Measurements from ENCODE around the gene VSTM4.

Gene VSTM4

DNA sequence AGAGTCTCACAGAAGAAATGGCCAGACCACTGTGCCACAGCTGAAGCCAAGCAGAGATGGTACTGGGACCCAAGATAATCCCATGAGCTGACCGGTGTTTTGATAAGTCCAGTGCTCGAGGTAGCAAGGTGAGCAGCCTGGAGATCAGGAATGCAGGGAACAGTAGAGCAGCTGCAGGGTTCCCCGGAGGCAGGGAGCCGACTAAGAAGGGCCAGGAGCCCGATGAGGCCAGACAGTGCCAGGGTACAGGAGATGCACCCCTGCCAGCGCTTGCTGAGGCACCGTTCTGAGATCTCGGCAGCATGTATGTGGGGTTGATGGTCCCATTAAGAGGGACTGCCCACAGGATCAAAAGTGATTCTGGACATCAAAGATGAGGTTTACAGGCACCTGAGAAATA is 47.1 kb downstream of the VSTM4 start:
- no peak for DNase-seq

- no peak for DNase-seq
These were observed 48.2 kb downstream of the VSTM4 start for GRCh38 chr10:49066944-49067730.

GRCh38 chr10:49062229-49062628 is 53.1 kb downstream of the VSTM4 start:
- no peak for DNase-seq

DNA sequence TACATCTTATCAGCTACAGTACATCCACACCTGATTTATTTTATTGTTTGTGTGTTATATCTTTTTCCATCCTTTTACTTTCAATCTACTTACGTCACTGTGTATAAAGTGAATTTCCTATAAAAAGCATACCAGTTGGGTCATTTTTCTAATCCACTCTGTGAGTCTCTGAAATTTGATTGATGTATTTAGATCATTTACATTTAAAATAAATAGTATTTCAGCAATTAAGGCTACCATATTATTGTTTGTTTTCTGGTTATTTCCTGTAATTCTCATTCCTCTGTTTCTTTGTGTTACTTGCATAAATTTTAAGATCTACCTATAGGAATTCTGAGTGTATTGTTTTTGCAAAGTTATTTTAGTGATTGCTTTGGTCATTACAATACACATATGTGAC is 53.7 kb downstream of the VSTM4 start:
- no peak for DNase-seq

- no peak for DNase-seq
These were observed 56.7 kb downstream of the VSTM4 start for GRCh38 chr10:49058463-49059255.

GRCh38 chr10:49057231-49057880 is 58.0 kb downstream of the VSTM4 start:
- DNase-seq: no peak

DNA sequence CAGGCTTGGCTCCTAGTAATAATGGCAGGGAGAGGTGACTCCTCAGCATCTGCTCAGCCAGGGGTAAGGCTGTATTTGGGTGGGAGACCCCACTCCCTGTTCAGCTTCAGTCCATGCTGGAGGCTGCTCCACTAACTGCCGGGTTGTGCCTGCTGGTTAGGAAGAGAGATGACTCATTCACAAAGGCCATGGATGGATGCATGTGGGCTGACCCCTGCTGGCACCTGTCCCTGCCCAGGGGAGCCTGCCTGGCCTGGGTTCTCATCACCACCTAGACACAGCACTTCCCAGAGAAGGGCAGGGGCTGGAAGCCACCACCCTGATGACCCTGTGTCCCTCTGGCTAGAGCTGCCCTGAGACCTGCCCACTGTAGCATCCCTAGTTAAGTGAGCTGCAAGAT is 59.0 kb downstream of the VSTM4 start:
- no peak for DNase-seq

DNA sequence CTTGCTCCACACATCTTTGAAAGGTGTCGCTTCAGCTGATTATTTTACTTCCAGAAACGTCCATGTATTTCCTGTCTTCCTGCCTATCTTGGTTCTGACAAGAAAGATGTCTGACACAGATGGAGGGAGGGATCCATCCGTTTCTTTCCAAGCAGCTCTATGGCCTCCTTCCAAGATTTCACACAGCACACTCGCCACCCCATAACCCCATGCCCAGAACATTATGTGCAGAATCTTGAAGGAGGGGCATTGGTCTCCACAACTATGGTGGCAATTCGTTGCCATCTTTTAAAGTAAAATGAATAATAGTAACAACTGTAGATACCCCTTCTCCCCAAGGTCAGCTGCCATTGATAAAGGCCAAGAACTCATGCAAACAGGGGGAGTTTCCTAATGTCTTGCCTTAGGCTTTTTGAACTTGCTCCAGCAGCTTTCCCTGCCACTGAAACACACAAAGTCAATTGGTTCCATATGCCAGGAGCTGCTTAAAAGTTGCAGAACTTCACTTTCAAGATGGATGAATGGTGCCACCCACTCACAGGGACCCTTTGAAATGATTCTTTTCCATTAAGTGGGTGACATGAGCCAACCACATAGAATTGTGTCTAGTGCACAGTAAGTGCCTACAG is 60.0 kb downstream of the VSTM4 start:
- DNase-seq: no peak

DNA sequence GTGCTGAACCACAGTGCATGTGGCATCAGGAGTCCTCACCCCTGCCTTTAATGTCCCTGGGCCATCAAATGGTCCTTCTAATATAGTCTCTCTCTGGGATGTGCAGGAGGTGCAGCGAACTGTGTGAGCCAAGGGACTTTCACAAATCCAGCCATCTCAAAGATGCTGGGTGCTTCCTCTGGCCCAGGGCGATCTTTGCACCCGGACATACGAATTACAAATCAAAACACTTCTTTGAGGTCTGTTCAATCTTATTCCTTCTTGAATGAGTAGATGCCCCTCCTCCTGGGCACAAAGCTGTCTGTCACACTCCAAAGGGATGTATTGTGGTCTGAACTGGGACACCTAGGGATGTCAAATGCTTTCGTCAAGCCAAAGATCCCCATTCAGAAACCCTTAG is 60.6 kb downstream of the VSTM4 start:
- no peak for DNase-seq

- DNase-seq: no peak
These were observed 61.2 kb downstream of the VSTM4 start for GRCh38 chr10:49053998-49054692.

GRCh38 chr10:49053053-49053997 is 62.0 kb downstream of the VSTM4 start:
- peak; percentile 60 for DNase-seq

DNA sequence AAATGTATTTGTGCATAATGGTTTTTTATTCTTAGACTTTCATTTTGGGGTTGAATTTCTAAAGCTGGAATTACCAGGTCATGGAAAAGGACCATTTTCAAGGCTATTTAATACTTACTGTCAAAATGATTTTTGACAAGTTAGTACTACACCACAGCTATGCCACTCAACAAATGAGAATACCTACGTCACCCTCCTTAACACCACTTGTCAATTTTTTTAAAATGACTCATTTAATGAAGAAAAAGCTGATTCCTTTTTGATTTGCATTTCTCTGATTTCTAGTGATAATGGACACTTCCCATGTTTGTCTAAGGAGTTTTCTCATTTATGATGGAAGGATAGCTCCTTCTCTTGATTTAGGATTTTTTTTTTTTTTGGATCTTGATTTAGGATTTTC is 63.3 kb downstream of the VSTM4 start:
- DNase-seq: no peak

GRCh38 chr10:49050906-49051305 is 64.4 kb downstream of the VSTM4 start:
- no peak for DNase-seq

DNA sequence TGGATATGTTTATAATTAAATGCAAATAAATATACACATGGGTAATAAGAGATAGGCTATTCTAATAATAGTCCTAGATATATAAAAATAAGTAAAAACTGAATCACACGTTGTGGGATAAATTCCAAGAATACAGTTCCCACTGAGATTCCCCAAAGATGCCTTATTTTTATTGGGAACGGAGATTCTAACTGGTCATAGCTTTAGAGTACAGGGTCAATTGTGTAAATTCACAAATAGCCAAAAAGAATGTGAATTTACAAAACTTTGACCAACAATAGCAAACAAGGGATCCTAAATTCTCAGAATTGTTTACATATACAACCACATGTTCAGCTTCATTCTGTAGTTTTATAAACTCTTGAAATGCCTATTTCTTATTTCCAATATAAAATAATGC is 65.0 kb downstream of the VSTM4 start:
- no peak for DNase-seq

DNA sequence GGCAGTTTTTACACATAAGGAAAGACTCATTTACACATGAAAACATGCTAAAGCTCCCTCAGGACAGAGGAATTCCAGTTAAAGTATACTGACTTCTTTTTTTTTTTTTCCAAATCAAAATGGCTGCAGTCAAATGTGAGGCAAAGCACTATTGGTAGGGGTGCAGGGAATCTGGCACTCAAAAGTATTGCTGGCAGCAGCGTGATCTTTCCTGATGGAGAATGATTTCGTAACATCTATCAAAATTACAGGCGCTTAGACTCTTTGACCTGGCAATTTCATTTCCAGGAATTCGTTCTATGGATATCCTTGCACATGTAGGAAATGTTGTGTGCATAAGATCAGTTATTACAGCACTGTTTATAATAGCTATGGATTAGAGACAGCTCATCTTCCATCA is 65.7 kb downstream of the VSTM4 start:
- no peak for DNase-seq

GRCh38 chr10:49047128-49047639 is 68.1 kb downstream of the VSTM4 start:
- no peak for DNase-seq

DNA sequence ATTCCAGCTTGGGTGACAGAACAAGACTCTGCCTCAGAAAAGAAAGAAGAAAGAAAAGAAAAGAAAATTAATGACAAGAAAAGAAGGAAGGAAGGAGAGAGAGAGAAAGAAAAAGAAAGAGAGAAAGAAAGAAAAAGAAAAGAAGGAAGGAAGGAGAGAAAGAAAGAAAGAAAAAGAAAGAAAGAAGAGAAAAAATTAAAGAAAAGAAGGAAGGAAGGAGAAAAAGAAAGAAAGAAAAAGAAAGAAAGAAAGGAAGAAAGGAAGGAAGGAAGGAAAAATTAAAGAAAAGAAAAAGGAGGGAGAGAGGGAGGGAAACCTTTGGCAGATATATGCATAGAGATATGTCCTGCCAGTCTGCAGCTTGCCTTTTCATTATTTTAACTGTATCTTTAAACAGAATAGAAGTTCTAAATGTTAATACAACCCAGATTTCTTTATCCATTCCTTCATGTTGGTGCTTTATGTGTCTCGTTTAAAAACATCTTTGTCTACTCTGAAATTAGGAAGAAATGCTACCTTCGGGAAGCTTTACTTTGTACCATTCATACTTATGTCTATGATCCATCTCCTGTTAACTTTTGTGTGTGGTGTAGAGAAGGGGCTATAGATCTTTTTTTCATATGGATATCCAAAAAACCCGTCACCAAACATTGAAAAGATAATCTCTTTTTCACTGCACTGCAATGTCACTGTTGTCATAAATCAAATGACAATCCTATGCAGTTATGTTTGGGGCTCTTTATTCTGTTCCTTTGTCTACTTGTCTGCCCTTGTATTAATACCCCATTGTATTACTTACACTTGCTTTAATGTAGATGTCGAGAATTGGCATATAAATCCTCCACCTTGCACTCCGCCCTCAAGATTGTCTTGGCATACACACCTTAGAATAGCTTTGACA is 70.8 kb downstream of the VSTM4 start:
- DNase-seq: no peak

- DNase-seq: no peak
These were observed 74.7 kb downstream of the VSTM4 start for GRCh38 chr10:49040601-49041000.

DNA sequence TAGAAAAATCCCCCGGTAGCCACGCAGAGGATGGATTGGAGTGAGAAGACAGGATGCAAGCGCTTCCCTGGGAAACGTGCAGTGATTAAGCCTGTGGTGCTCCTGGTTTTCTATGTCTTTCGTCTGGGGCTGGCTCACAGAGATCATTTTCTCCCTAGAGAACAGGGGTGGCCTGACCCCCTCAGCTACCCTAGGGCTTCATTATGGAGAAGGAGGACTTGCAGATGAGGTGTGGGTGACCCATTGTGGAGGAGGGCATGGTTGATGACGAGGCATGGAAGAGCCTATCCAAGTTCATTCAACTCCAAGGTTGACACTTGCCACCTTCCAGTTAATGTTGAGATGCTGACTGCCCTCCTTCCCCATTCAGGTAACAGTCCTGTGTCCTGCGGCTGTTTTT is 75.9 kb downstream of the VSTM4 start:
- DNase-seq: no peak

GRCh38 chr10:49038711-49039110 is 76.6 kb downstream of the VSTM4 start:
- no peak for DNase-seq

All from activated CD4-positive, alpha-beta T cell treated with anti-CD3 and anti-CD28 coated beads, Interleukin-2, Interleukin-6, amounts not matched to agents 100 ng/mL and 50 ng/mL, durations not matched to agents 16 hours and 8 hours (primary cell).